Upper lobe of right lung (tissue), 1 donor: ENCODE results near the gene GPR108. TPM values are rescaled to one million over a fixed set of nuclear protein-coding genes. Genes with fewer than 3 reads are reported as not detected.
A peak's percentile ranks its signal among the peaks of the same experiment; 100 is the strongest.
"Not testable (repeated sequence)": the region's sequence is repeated elsewhere in the genome, so short reads cannot be mapped to it uniquely, and the experiment has no call there.

Experiments used
- ATAC-seq: fragments of 200-7000 bp; cut with Tn5 transposase; one replicate; pipeline ENCODE4 v1.9.1; 2020; ENCODE audit warnings: mild to moderate bottlenecking, moderate library complexity
- DNase-seq: peaks from one replicate; pipeline ENCODE4 v3.0.0-alpha.2; 2020
- H3K27ac ChIP-seq: fragments of 200-600 bp; one replicate; pipeline ENCODE4 v1.8.0; 2022
- H3K27me3 ChIP-seq: fragments of 200-600 bp; one replicate; pipeline ENCODE4 v1.8.0; 2022; ENCODE audit warnings: mild to moderate bottlenecking
- H3K36me3 ChIP-seq: fragments of 200-600 bp; one replicate; pipeline ENCODE4 v1.8.0; 2022
- H3K4me1 ChIP-seq: fragments of 200-600 bp; one replicate; pipeline ENCODE4 v1.8.0; 2022
- H3K4me3 ChIP-seq: fragments of 200-600 bp; one replicate; pipeline ENCODE4 v1.8.0; 2022; ENCODE audit warnings: mild to moderate bottlenecking
- H3K9me3 ChIP-seq: fragments of 200-600 bp; one replicate; pipeline ENCODE4 v1.8.0; 2022
- CTCF ChIP-seq: fragments of 200-600 bp; IDR thresholded peaks from one replicate; pipeline ENCODE4 v1.8.0; 2022; ENCODE audit warnings: antibody characterized with exemption
- intact Hi-C: fragments of 100-400 bp; cut with DNase I; formaldehyde crosslinking; loops from one replicate; pipeline ENCODE4 v1.11.0; 2022
- total RNA-seq: library from RNA; stranded (reverse); fragmentation: NEBNext Ultra II Directional; extraction: Animal tissue kit (Norgen Biotek cat#: 25700); gene quantifications from one replicate; pipeline ENCODE4 v1.2.1, GENCODE V29; 2021
- donor health status: DM: no; HTN: yes; CAD: no; lungs with severe emphysema.

Gene GPR108
- total RNA-seq, 1 donor from 2014 or later: 81.2 TPM

- H3K4me3 ChIP-seq: peak overlapping the region; percentile 30
- no peaks in the 10 kb centered on the region for H3K27me3 ChIP-seq
- no peaks in the 10 kb centered on the region for H3K4me1 ChIP-seq
- intact Hi-C loops: loop anchor here (10.0 kb wide), 1 partner anchor 111 kb away; no protein-coding TSS in a partner anchor
- peaks cover 47% of the 10 kb centered on the region for H3K36me3 ChIP-seq
- peak overlapping the region; percentile 40 for H3K27ac ChIP-seq
- peak; percentile 41 for TF ChIP-seq CTCF
- DNase-seq (peak; percentile 91), ATAC-seq (peak; percentile 94)
- H3K9me3 ChIP-seq: no peaks in the 10 kb centered on the region
Observed at GRCh38 chr19:6753178-6754031, 16.0 kb upstream of the GPR108 start.

GRCh38 chr19:6752256-6753177, 15.1 kb upstream of the GPR108 start:
- H3K36me3 ChIP-seq: peaks cover 56% of the 10 kb centered on the region
- no peak for ATAC-seq
- DNase-seq: peak; percentile 65
- H3K9me3 ChIP-seq: no peaks in the 10 kb centered on the region
- no peak for TF ChIP-seq CTCF
- intact Hi-C loops: loop anchor here (10.0 kb wide), 1 partner anchor 112 kb away; no protein-coding TSS in a partner anchor
- H3K27me3 ChIP-seq: no peaks in the 10 kb centered on the region
- H3K27ac ChIP-seq: no peak overlapping the region
- peak overlapping the region; percentile 30 for H3K4me3 ChIP-seq
- no peaks in the 10 kb centered on the region for H3K4me1 ChIP-seq

- H3K4me3 ChIP-seq: no peak overlapping the region
- H3K9me3 ChIP-seq: no peaks in the 10 kb centered on the region
- no peak for DNase-seq
- peaks cover 68% of the 10 kb centered on the region for H3K36me3 ChIP-seq
- intact Hi-C loops: loop anchor here (10.0 kb wide), 1 partner anchor 114 kb away; no protein-coding TSS in a partner anchor
- no peaks in the 10 kb centered on the region for H3K4me1 ChIP-seq
- ATAC-seq: no peak
- TF ChIP-seq CTCF: no peak
- H3K27ac ChIP-seq: no peak overlapping the region
- H3K27me3 ChIP-seq: no peaks in the 10 kb centered on the region
Observed at GRCh38 chr19:6751189-6751588, 13.8 kb upstream of the GPR108 start.

- no peaks in the 10 kb centered on the region for H3K27me3 ChIP-seq
- intact Hi-C loops: loop anchor here (10.0 kb wide), 1 partner anchor 115 kb away; no protein-coding TSS in a partner anchor
- DNase-seq: peak; percentile 65
- TF ChIP-seq CTCF: no peak
- no peaks in the 10 kb centered on the region for H3K9me3 ChIP-seq
- no peak overlapping the region for H3K4me3 ChIP-seq
- peaks cover 7% of the 10 kb centered on the region for H3K4me1 ChIP-seq
- no peak overlapping the region for H3K27ac ChIP-seq
- no peak for ATAC-seq
- H3K36me3 ChIP-seq: peaks cover 71% of the 10 kb centered on the region
Observed at GRCh38 chr19:6750062-6750461, 12.7 kb upstream of the GPR108 start.

- H3K27ac ChIP-seq, H3K27me3 ChIP-seq, intact Hi-C loops, ATAC-seq, H3K9me3 ChIP-seq, H3K4me3 ChIP-seq: not testable (repeated sequence)
- peak; percentile 73 for DNase-seq
- H3K36me3 ChIP-seq: peaks cover 78% of the 10 kb centered on the region
- peaks cover 21% of the 10 kb centered on the region for H3K4me1 ChIP-seq
Observed at GRCh38 chr19:6748543-6748942, 11.2 kb upstream of the GPR108 start.
